ENCODE measurements around the gene SCAI. TPM values are rescaled to one million over a fixed set of nuclear protein-coding genes. Genes with fewer than 3 reads are reported as not detected.
"Not testable (repeated sequence)": the region's sequence is repeated elsewhere in the genome, so short reads cannot be mapped to it uniquely, and the experiment has no call there.

The SCAI gene
- total RNA-seq, 1 experiment from 2014 or later, result 3.9 TPM

- no peak for DNase-seq (ENCODE audit: low spot score)
Observed at GRCh38 chr9:125150349-125151245, 7.3 kb upstream of the SCAI start.

DNA sequence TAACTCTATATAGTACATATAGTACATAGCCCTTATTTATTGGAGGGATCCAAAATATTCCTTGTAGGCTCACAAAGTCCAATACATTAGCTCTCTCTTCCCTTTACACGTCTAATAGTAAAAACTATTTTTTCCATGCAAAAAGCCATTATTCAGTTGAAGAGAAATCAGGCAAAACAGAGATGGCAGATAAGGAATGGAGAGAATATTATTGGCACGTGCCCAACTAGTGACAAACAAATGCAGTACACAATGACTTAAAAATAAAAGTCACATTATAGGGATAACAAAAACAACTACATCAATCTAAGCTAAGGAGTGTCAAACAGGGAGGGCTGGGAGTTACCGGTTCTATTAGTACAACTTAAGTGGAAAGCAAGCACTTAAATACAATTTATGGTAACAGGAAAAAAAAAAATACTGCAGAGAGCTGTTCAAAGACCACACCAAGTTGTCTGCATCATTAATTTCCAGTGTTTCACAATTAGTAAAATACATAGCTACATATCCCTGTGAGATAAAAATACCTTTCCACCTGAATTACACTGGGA, 4.1 kb upstream of the SCAI start:
- no peak for DNase-seq (ENCODE audit: low spot score)

DNA sequence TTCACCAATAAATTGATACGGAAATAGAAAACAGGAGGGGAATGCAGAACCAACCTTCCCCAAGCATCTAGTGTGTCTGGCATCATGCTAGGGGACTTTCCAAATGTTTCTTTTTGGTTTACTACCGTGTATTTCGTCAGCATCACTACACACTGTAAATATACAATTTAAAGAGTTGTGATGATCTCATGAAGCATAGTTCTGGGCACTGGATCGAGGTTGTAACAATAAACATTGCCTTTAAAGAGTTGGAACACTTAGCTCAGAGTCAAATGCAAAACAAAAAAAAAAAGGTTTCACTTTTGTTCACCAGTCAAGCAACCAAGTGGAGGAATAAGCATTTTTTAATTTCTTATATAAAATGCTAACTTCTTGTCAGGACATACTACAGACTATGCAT, 2.9 kb upstream of the SCAI start:
- peak; percentile 84 for DNase-seq (ENCODE audit: low spot score)

DNA sequence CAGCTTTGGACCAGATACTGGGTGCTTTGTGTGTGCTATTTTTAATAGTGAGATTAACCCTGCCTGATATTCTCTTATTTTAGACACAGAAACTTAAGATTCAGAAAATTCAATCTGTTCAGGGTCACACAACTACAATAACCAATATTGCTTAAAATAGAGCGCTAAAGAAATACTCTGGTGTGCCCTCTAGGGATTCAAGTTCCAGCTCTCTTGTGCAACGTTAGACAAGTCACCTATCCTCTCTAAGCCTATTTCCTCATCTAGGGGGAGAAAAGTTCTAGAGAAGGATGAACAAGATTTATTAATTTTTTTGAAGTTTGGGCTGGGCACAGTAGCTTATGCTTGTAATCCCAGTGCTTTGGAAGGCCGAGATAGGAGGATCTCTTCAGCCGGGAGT, 2.1 kb upstream of the SCAI start:
- DNase-seq (ENCODE audit: low spot score), result no peak

DNA sequence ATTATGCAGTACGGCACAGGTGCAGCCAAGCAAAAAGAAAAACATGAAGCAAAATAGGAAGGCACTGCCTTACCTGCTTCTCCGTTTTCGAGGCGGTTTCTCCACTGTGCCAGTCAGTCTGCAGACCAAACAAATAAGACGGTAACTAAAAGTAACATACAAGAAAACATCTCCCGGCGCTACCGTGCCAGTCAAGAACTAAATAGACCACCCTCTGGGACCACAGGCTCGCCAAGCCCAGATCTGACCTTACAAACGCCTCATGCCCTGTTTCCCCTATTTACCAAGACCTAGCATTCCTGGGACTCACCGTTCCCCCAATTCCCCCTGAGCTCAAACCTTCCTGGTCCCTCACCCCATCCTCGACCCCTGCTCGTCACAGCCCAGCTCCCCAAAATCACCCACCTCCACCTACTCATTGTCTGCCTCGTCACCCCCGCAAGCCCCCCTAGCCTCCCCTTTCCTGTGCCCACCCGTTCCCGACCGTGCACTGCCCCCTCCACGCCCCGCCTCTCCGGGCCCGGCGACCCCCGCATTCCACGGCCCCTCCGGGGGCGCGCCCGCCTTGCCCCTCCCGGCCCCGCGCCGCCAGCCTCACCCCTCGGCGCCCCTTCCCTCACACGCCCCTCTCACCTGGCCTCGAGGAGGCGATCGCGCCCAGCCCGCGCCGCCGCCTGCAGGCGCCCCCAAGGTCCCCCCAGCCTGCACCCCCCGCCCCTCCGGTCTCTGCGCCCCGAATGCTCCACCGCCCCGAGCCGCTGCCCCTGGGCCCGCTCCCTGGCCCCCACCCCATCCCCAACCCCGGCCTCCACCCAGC, 560 bp downstream of the SCAI start:
- DNase-seq (ENCODE audit: low spot score), result no peak

DNA sequence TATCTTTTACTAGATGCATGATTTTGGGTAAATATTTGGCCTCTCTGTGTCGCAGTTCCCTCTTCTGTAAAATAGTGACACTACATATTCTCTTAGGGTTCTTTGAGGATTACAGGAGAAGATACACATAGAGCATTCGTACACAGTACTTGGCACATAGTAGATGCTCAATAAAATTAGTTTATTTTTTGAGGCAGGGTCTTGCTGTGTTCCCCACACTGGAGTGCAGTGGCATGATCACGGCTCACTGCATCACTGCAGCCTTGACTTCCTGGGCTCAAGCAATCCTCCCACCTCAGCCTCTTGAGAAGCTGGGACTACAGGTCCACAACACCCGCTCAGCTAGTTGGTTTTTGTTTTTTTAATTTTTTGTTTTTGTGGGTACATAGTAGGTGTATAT, 1.6 kb downstream of the SCAI start:
- DNase-seq (ENCODE audit: low spot score), result no peak

DNA sequence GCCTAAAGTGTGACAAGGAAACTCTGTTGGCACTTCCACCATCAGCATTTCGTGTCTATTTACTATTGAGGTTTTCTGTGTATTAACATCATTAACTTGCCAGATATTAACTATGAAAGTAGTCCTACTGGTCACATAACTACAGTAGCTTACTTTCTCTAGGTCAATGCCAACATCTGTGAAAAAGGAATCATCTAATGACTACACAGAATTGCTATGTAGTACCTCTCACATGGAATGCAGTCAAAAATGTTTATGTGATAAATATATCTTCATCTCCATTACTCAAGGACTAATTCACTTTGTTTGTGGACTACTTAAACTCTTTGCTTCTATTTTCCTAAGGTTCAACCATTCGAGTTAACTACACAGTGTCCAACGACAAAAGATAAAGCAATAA, 2.1 kb downstream of the SCAI start:
- no peak for DNase-seq (ENCODE audit: low spot score)

DNA sequence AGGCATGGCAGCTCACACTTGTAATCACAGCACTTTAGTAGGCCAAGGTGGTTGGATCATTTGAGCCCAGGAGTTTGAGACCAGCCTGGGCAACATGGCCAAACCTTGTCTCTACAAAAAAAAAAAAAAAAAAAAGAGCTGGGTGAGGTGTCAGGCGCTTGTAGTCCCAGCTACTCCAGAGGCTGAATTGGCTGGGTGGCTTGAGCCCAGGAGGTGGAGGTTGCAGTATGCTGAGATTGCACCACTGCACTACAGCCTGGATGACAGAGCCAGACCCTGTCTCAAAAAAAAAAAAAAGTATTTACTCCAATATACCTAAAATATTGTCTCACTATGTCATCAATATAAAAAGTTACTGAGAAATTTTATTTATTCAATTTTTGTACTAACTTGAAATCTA, 2.8 kb downstream of the SCAI start:
- DNase-seq (ENCODE audit: low spot score), result no peak

GRCh38 chr9:125137200-125137599, 6.1 kb downstream of the SCAI start:
- DNase-seq (ENCODE audit: low spot score), result peak; percentile 27

GRCh38 chr9:125134976-125135375, 8.4 kb downstream of the SCAI start:
- no peak for DNase-seq (ENCODE audit: low spot score)

- DNase-seq (ENCODE audit: low spot score), result no peak
Observed at GRCh38 chr9:125133403-125134329, 9.7 kb downstream of the SCAI start.

DNA sequence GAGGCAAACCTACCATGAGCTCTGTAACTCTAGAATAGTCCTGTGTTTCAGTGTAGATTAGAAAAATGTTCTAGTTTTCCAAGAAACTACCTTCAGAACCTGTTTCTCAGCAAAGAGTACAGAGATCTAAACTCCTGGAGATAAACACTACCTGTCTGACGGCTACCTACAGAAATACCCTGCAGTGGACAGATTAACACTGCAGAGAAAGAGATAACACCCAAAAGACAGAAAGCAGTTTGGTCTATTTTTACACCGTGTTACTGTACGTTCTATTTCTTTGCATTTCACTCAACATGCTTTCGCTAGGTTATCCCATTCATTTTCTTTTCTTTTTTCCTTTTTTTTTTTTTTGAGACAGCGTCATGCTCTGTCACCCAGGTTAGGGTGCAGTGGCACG, 11.6 kb downstream of the SCAI start:
- no peak for DNase-seq (ENCODE audit: low spot score)

DNA sequence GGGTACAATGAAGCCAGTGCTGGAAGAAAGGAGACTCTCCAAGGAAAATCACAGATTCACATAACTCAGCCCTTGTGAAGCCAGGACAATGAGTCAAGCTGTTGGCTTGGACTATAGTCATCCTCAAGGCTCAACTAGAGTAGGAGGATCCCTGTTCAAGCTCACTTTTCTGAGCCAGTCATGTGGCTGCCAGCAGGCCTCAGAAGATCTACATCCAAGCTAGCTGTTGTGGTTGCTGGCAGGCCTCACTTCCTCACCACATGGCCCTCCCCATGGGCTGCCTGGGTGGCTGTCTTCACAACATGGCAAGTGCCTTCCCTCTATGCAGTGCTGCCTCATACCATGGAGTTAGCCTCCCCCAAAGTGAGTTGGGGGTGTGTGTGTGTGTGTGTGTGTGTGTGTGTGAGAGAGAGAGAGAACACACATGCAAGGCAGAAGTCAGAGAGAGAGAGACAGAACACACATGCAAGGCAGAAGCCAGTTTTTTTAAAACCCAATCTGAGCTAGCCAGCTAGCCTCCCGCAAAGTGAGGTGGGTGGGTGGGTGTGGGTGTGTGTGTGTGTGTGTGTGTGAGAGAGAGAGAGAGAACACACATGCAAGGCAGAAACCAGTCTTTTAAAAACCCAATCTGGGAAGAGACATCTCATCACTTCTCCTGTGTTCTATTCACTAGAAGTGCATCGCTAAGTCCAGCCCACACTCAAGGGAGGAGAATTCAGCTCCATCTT, 17.1 kb downstream of the SCAI start:
- peak; percentile 97 for DNase-seq (ENCODE audit: low spot score)

GRCh38 chr9:125125523-125125922, 17.8 kb downstream of the SCAI start:
- no peak for DNase-seq (ENCODE audit: low spot score)

DNA sequence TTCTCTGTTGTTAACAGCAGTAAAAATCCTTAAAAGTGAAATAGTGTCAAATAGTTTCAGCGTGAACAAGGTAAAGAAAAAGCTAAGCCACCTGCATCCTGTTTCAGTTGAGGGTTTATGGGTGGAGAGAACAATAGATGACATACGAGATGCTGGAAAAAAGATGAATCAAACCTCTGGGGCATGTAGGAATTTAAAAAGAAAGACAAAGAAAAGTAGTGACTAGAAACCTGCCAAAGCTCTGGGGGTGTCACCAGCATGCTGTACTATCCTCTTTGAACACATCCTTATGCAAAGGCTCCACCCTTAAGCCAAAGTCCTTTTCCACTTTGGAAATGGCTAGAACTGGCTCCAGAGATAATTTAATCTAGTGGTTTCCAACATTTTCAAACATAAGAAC, 22.2 kb downstream of the SCAI start:
- no peak for DNase-seq (ENCODE audit: low spot score)

DNA sequence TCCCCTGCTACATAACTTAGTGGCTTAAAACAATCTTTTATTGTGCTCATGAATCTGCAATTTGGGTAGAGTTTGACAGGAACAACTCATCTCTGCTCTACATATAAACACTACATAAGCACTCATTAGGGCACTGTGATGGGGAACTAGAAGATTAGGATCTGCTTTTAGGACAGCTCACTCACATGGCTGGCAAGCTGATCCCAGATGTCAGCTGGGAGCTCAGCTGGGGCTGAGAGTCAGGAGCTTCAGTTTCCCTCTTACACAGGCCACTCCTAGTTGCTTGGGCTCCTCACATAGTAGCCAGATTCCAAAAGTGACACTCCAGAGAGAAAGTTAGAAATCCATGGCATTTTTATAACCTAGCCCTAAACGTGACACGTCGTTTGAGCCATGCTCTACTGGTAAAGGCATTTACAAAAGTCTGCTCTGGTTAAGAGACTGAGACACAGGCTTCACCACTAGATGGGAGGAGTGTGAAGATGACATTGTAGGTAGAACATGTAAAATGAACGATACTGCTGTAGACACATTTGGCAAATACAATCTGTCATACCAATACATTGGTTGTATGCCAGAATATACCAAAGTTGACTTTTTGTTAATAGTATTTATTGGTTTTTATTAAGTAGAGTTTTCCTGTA, 23.6 kb downstream of the SCAI start:
- no peak for DNase-seq (ENCODE audit: low spot score)

- DNase-seq (ENCODE audit: low spot score), result not testable (repeated sequence)
Observed at GRCh38 chr9:125118696-125119095, 24.6 kb downstream of the SCAI start.

- DNase-seq (ENCODE audit: low spot score), result not testable (repeated sequence)
Observed at GRCh38 chr9:125114503-125114902, 28.8 kb downstream of the SCAI start.

DNA sequence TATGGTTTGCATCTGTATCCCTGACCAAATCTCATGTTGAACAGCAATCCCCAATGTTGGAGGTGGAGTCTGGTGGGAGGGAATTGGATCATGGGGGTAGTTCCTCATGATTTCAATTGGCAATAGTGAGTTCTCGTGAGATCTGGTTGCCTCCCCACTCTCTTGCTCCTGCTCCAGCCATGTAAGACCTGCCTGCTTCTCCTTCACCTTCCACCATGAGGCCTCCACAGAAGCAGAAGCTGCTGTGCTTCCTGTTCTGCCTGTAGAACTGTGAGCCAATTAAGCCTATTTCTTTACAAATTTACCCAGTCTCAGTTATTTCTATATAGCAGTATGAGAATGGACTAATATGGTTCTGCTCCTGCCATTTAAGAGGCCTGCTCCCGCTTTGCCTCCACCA, 32.9 kb downstream of the SCAI start:
- no peak for DNase-seq (ENCODE audit: low spot score)

GRCh38 chr9:125108541-125108940, 34.8 kb downstream of the SCAI start:
- DNase-seq (ENCODE audit: low spot score), result not testable (repeated sequence)

Measured in H4 (cell line).